K562 (cell line): ENCODE results near the gene URGCP. TPM values are rescaled to one million over a fixed set of nuclear protein-coding genes. Genes with fewer than 3 reads are reported as not detected.
A peak's percentile ranks its signal among the peaks of the same experiment; 100 is the strongest.

Source experiments
- BACH1 ChIP-seq: fragments of 200-800 bp; sonication (Bioruptor generic); IDR thresholded peaks from 2 replicates; pipeline ENCODE4 v1.6.1; 2016; ENCODE audit warnings: missing genetic modification characterization, missing compliant biosample characterization
- BHLHE40 ChIP-seq: IDR thresholded peaks from 2 replicates; pipeline ENCODE4 v1.6.1; 2011; ENCODE audit warnings: low read length, improper control_type of control experiment
- CREM ChIP-seq: IDR thresholded peaks from 2 replicates; pipeline ENCODE4 v1.6.1; 2014; ENCODE audit warnings: antibody characterized with exemption, low read depth
- ELK3 ChIP-seq: fragments of 450-650 bp; formaldehyde crosslinking; IDR thresholded peaks from 2 replicates; pipeline ENCODE4 v1.4.0; 2020; ENCODE audit warnings: mild to moderate bottlenecking
- ERF ChIP-seq: fragments of 450-650 bp; formaldehyde crosslinking; IDR thresholded peaks from 2 replicates; pipeline ENCODE4 v1.4.0; 2020; ENCODE audit warnings: mild to moderate bottlenecking, mixed read lengths
- GABPB2 ChIP-seq: fragments of 250-450 bp; sonication (Bioruptor Pico); conservative IDR thresholded peaks from 2 replicates; pipeline ENCODE4 v1.5.1; 2021; ENCODE audit warnings: mild to moderate bottlenecking
- HLTF ChIP-seq: fragments of 450-650 bp; IDR thresholded peaks from 2 replicates; pipeline ENCODE4 v1.6.1; 2016
- IRF1 ChIP-seq: sonication (generic); formaldehyde crosslinking; IDR thresholded peaks from 2 replicates; pipeline ENCODE4 v1.8.0; 2022; ENCODE audit warnings: missing genetic modification reagents, mild to moderate bottlenecking, borderline replicate concordance
- PTTG1 ChIP-seq: fragments of 450-650 bp; IDR thresholded peaks from 2 replicates; pipeline ENCODE4 v1.6.1; 2016; ENCODE audit warnings: low read depth, mild to moderate bottlenecking, missing genetic modification characterization, missing compliant biosample characterization
- SMARCA5 ChIP-seq: fragments of 450-650 bp; IDR thresholded peaks from 2 replicates; pipeline ENCODE4 v1.6.1; 2016
- TGIF2 ChIP-seq: sonication (generic); formaldehyde crosslinking; IDR thresholded peaks from 2 replicates; pipeline ENCODE4 v1.8.1; 2022; ENCODE audit warnings: mild to moderate bottlenecking, missing genetic modification reagents, moderate library complexity
- ZNF133 ChIP-seq: fragments of 250-450 bp; sonication (Bioruptor Pico); IDR thresholded peaks from 2 replicates; pipeline ENCODE4 v1.4.0; 2020; ENCODE audit warnings: mild to moderate bottlenecking
- ZNF134 ChIP-seq: fragments of 250-450 bp; sonication (Bioruptor Pico); conservative IDR thresholded peaks from 2 replicates; pipeline ENCODE4 v1.4.0; 2020
- ZNF324 ChIP-seq: fragments of 250-450 bp; sonication (Bioruptor Pico); IDR thresholded peaks from 2 replicates; pipeline ENCODE4 v1.4.0; 2020; ENCODE audit warnings: mild to moderate bottlenecking
- ZNF436 ChIP-seq: fragments of 250-450, 450-650 bp; sonication (Bioruptor Pico); formaldehyde crosslinking; IDR thresholded peaks from 2 replicates; pipeline ENCODE4 v1.7.0; 2020; ENCODE audit warnings: mild to moderate bottlenecking
- ZNF518B ChIP-seq: fragments of 250-450 bp; sonication (Bioruptor Pico); IDR thresholded peaks from 2 replicates; pipeline ENCODE4 v1.5.0; 2021; ENCODE audit warnings: mild to moderate bottlenecking, moderate library complexity
- ZNF655 ChIP-seq: fragments of 250-450 bp; sonication (Bioruptor Pico); IDR thresholded peaks from 2 replicates; pipeline ENCODE4 v1.5.0; 2021
- polyA plus RNA-seq, 8 experiments: library from polyadenylated mRNA; depleted of rRNA in 4 of 8; stranded (reverse) in 5 of 8; unstranded in 3 of 8; fragments of >200 nt; fragmentation: Nextera tagmentation in 2 of 8; fragmentation: Illumina TruSeq in 1 of 8; extraction: Ambion mirVana in 2 of 8; extraction: Trizol in 1 of 8; gene quantifications; 2 replicates each; pipeline versions ENCODE4 v1.2.1 to v1.2.3, GENCODE V29; 2011 to 2014; ENCODE audit warnings: inconsistent platforms in 1 of 8, missing spikeins in 1 of 8
- total RNA-seq, 7 experiments: library from RNA; depleted of rRNA in 6 of 7; stranded (reverse); fragments of >200 nt in 6 of 7; fragmentation: Illumina TruSeq in 2 of 7; extraction: Trizol in 2 of 7; gene quantifications; 2 replicates each; pipeline versions ENCODE4 v1.2.1 to v1.2.3, GENCODE V29; 2011 to 2021; ENCODE audit warnings: low replicate concordance in 1 of 7
- TF ChIP-seq, protein P1 (sequence below): fragments of 250-450 bp; sonication (Bioruptor Pico); IDR thresholded peaks from 2 replicates; pipeline ENCODE4 v1.9.0; 2021; ENCODE audit warnings: mild to moderate bottlenecking, inconsistent platforms

URGCP gene
- total and polyA plus RNA-seq, 9 of the 15 experiments (the other 6 are each of a cell fraction or from before 2014, with no cell fraction given), result 1.7 to 25.8 (median 12.5) TPM

GRCh38 chr7:43869006-43869866 is 37.2 kb downstream of the URGCP start, which contains the start of gene MRPS24 (continued):
- TF ChIP-seq BACH1 (tag) (no peak), ZNF436 (CRISPR knock-in tag) (no peak), ZNF133 (CRISPR knock-in tag) (no peak), ZNF134 (CRISPR knock-in tag) (no peak), ZNF655 (CRISPR knock-in tag) (no peak), SMARCA5 (no peak), PTTG1 (tag) (no peak), ERF (no peak), HLTF (no peak), BHLHE40 (peak; percentile 94), IRF1 (CRISPR knock-in tag) (no peak), TGIF2 (CRISPR knock-in tag) (no peak), ZNF518B (no peak), ZNF324 (CRISPR knock-in tag) (no peak), CREM (peak; percentile 73), GABPB2 (CRISPR knock-in tag) (no peak), ELK3 (no peak)
- TF ChIP-seq, protein P1, sequence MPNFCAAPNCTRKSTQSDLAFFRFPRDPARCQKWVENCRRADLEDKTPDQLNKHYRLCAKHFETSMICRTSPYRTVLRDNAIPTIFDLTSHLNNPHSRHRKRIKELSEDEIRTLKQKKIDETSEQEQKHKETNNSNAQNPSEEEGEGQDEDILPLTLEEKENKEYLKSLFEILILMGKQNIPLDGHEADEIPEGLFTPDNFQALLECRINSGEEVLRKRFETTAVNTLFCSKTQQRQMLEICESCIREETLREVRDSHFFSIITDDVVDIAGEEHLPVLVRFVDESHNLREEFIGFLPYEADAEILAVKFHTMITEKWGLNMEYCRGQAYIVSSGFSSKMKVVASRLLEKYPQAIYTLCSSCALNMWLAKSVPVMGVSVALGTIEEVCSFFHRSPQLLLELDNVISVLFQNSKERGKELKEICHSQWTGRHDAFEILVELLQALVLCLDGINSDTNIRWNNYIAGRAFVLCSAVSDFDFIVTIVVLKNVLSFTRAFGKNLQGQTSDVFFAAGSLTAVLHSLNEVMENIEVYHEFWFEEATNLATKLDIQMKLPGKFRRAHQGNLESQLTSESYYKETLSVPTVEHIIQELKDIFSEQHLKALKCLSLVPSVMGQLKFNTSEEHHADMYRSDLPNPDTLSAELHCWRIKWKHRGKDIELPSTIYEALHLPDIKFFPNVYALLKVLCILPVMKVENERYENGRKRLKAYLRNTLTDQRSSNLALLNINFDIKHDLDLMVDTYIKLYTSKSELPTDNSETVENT (CRISPR knock-in tag), result peak; percentile 64; the same call in 1 of the 2 replicates
